ENCODE results near the gene COL25A1.

Gene COL25A1

GRCh38 chr4:109211671-109212070 lies 90.8 kb downstream of the COL25A1 start:
- no peak for DNase-seq

GRCh38 chr4:109209647-109210046 lies 92.8 kb downstream of the COL25A1 start:
- no peak for DNase-seq

- no peak for DNase-seq
Observed at GRCh38 chr4:109207898-109208297, 94.6 kb downstream of the COL25A1 start.

- DNase-seq = peak; percentile 19
Observed at GRCh38 chr4:109207061-109207460, 95.4 kb downstream of the COL25A1 start.

- no peak for DNase-seq
Observed at GRCh38 chr4:109206620-109207019, 95.8 kb downstream of the COL25A1 start.

GRCh38 chr4:109205186-109205585 lies 97.3 kb downstream of the COL25A1 start:
- no peak for DNase-seq

- no peak for DNase-seq
Observed at GRCh38 chr4:109199585-109199984, 102.9 kb downstream of the COL25A1 start.

GRCh38 chr4:109195646-109196045 lies 106.8 kb downstream of the COL25A1 start:
- no peak for DNase-seq

GRCh38 chr4:109191216-109191615 lies 111.2 kb downstream of the COL25A1 start:
- DNase-seq = peak; percentile 2

GRCh38 chr4:109186458-109186945 lies 116.0 kb downstream of the COL25A1 start:
- no peak for DNase-seq

GRCh38 chr4:109185951-109186350 lies 116.5 kb downstream of the COL25A1 start:
- no peak for DNase-seq

GRCh38 chr4:109185548-109185947 lies 116.9 kb downstream of the COL25A1 start:
- DNase-seq = no peak

GRCh38 chr4:109184491-109184961 lies 117.9 kb downstream of the COL25A1 start:
- DNase-seq = no peak

GRCh38 chr4:109183931-109184490 lies 118.4 kb downstream of the COL25A1 start:
- DNase-seq = no peak

- no peak for DNase-seq
Observed at GRCh38 chr4:109182696-109183095, 119.8 kb downstream of the COL25A1 start.

GRCh38 chr4:109179061-109179460 lies 123.4 kb downstream of the COL25A1 start:
- DNase-seq = no peak

GRCh38 chr4:109177096-109177810 lies 125.2 kb downstream of the COL25A1 start:
- DNase-seq = no peak

- no peak for DNase-seq
Observed at GRCh38 chr4:109174224-109174953, 128.1 kb downstream of the COL25A1 start.

GRCh38 chr4:109172301-109172700 lies 130.2 kb downstream of the COL25A1 start:
- no peak for DNase-seq

GRCh38 chr4:109171070-109171469 lies 131.4 kb downstream of the COL25A1 start:
- DNase-seq = no peak

- no peak for DNase-seq
Observed at GRCh38 chr4:109169170-109169569, 133.3 kb downstream of the COL25A1 start.

GRCh38 chr4:109166586-109166985 lies 135.9 kb downstream of the COL25A1 start:
- no peak for DNase-seq

- no peak for DNase-seq
Observed at GRCh38 chr4:109166126-109166525, 136.3 kb downstream of the COL25A1 start.

- no peak for DNase-seq
Observed at GRCh38 chr4:109164011-109164410, 138.4 kb downstream of the COL25A1 start.

Data from NCI-H1092 (cell line).